ENCODE measurements around the gene HMCN1. TPM values are rescaled to one million over a fixed set of nuclear protein-coding genes. Genes with fewer than 3 reads are reported as not detected.

HMCN1 gene
- total RNA-seq, 1 experiment from 2014 or later, result 0.63 TPM

DNA sequence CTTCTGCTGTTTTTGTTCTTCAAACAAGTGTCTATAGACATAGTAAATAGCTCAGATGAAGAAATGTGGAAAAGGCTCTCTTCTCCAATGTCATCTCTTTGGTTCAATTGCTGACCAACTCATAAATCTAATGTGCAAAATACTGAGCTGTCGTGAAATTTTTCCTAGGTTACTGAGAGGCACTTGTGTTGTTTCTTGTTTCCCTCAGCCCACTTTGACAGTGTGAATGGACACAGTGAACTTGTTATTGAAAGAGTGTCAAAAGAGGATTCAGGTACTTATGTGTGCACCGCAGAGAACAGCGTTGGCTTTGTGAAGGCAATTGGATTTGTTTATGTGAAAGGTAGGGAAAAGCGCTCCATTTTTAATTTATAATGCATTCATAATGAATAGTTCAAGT lies 395.6 kb downstream of the HMCN1 start:
- Histone ChIP-seq H3K27ac (ENCODE audit: low read length) (no peak overlapping the region), H3K27me3 (ENCODE audit: low read length) (no peaks in the 10 kb centered on the region), H3K4me2 (ENCODE audit: low read depth, low read length, poor library complexity, severe bottlenecking) (no peak overlapping the region), H2AFZ (ENCODE audit: low read length) (no peak overlapping the region), H4K20me1 (ENCODE audit: insufficient read depth, low read depth, low read length) (no peaks in the 10 kb centered on the region), H3K9me3 (ENCODE audit: low read length) (no peaks in the 10 kb centered on the region), H3K79me2 (ENCODE audit: low read length) (no peaks in the 10 kb centered on the region), H3K9me2 (replicated peaks; ENCODE audit: insufficient read depth, low read length) (no peaks in the 10 kb centered on the region), H3K9ac (ENCODE audit: low read length) (no peak overlapping the region), H3K36me3 (ENCODE audit: insufficient read depth, low read length) (no peaks in the 10 kb centered on the region), H3K4me1 (ENCODE audit: low read length) (no peaks in the 10 kb centered on the region), H3K4me3 (ENCODE audit: low read length) (no peak overlapping the region)
- no peak for DNase-seq

- H3K9me2 ChIP-seq (replicated peaks; ENCODE audit: insufficient read depth, low read length), result no peaks in the 10 kb centered on the region; the same call in 1 of the 2 replicates
- H2AFZ ChIP-seq (ENCODE audit: low read length), result no peak overlapping the region
- no peaks in the 10 kb centered on the region for H3K9me3 ChIP-seq (ENCODE audit: low read length)
- no peak overlapping the region for H3K27ac ChIP-seq (ENCODE audit: low read length)
- DNase-seq, result no peak
- H4K20me1 ChIP-seq (ENCODE audit: insufficient read depth, low read depth, low read length), result no peaks in the 10 kb centered on the region
- H3K4me1 ChIP-seq (ENCODE audit: low read length), result no peaks in the 10 kb centered on the region
- H3K27me3 ChIP-seq (ENCODE audit: low read length), result no peaks in the 10 kb centered on the region
- no peak overlapping the region for H3K4me3 ChIP-seq (ENCODE audit: low read length)
- H3K4me2 ChIP-seq (ENCODE audit: low read depth, low read length, poor library complexity, severe bottlenecking), result no peak overlapping the region
- H3K79me2 ChIP-seq (ENCODE audit: low read length), result no peaks in the 10 kb centered on the region
- no peaks in the 10 kb centered on the region for H3K36me3 ChIP-seq (ENCODE audit: insufficient read depth, low read length)
- no peak overlapping the region for H3K9ac ChIP-seq (ENCODE audit: low read length)
These were observed 404.9 kb downstream of the HMCN1 start for GRCh38 chr1:186139115-186139514.

DNA sequence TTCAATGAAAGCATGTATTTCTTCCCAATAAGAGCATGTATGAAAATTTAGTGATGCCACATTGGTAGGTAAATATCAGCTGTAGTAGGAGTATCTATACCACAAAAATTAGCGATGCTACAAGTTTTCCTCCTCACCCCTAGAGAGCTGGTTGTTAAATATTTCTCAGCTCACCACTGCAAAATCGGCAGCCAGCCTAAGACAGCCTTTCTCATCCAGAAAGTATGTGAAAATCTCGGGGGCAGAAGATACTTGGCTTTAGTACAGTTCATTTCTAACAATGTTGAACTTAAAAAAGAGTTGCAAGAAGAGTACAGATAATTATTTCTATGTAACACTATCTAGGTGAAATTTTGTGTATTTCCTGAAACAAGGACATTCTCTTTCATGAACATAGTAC lies 405.5 kb downstream of the HMCN1 start:
- Histone ChIP-seq H4K20me1 (ENCODE audit: insufficient read depth, low read depth, low read length) (no peaks in the 10 kb centered on the region), H3K27me3 (ENCODE audit: low read length) (no peaks in the 10 kb centered on the region), H3K79me2 (ENCODE audit: low read length) (no peaks in the 10 kb centered on the region), H3K9ac (ENCODE audit: low read length) (no peak overlapping the region), H2AFZ (ENCODE audit: low read length) (no peak overlapping the region), H3K4me1 (ENCODE audit: low read length) (no peaks in the 10 kb centered on the region), H3K36me3 (ENCODE audit: insufficient read depth, low read length) (no peaks in the 10 kb centered on the region), H3K9me2 (replicated peaks; ENCODE audit: insufficient read depth, low read length) (no peaks in the 10 kb centered on the region; the same call in 1 of the 2 replicates), H3K9me3 (ENCODE audit: low read length) (no peaks in the 10 kb centered on the region), H3K4me2 (ENCODE audit: low read depth, low read length, poor library complexity, severe bottlenecking) (no peak overlapping the region), H3K27ac (ENCODE audit: low read length) (no peak overlapping the region), H3K4me3 (ENCODE audit: low read length) (no peak overlapping the region)
- no peak for DNase-seq

DNA sequence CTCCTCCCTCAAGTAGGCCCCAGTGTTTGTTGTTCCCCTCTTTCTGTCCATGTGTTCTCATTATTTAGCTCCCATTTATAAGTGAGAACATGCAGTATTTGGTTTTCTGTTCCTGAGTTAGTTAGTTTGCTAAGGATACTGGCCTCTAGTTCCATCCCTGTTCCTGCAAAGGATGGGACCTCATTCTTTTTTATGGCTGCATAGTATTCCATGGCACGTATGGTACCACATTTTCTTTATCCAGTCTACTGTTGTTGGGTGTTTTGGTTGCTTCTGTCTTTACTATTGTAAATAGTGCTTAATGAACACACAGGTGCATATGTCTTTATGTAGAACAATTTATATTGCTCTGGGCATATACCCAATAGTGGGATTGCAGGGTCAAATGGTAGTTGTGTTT lies 408.0 kb downstream of the HMCN1 start:
- Histone ChIP-seq H4K20me1 (ENCODE audit: insufficient read depth, low read depth, low read length) (no peaks in the 10 kb centered on the region), H3K79me2 (ENCODE audit: low read length) (no peaks in the 10 kb centered on the region)

GRCh38 chr1:186142916-186143315 lies 408.7 kb downstream of the HMCN1 start:
- H3K9ac ChIP-seq (ENCODE audit: low read length), result no peak overlapping the region
- H3K36me3 ChIP-seq (ENCODE audit: insufficient read depth, low read length), result no peaks in the 10 kb centered on the region
- no peak for DNase-seq
- H3K27me3 ChIP-seq (ENCODE audit: low read length), result no peaks in the 10 kb centered on the region
- no peak overlapping the region for H3K27ac ChIP-seq (ENCODE audit: low read length)
- H3K4me3 ChIP-seq (ENCODE audit: low read length), result no peak overlapping the region
- no peaks in the 10 kb centered on the region for H4K20me1 ChIP-seq (ENCODE audit: insufficient read depth, low read depth, low read length)
- H3K79me2 ChIP-seq (ENCODE audit: low read length), result no peaks in the 10 kb centered on the region
- H3K9me2 ChIP-seq (replicated peaks; ENCODE audit: insufficient read depth, low read length), result no peaks in the 10 kb centered on the region
- H3K4me2 ChIP-seq (ENCODE audit: low read depth, low read length, poor library complexity, severe bottlenecking), result no peak overlapping the region
- H3K4me1 ChIP-seq (ENCODE audit: low read length), result no peaks in the 10 kb centered on the region
- no peak overlapping the region for H2AFZ ChIP-seq (ENCODE audit: low read length)
- H3K9me3 ChIP-seq (ENCODE audit: low read length), result no peaks in the 10 kb centered on the region

More for the DNA sequence above, 408.0 kb downstream of the HMCN1 start:
- DNase-seq, result no peak
- Histone ChIP-seq H3K9me2 (replicated peaks; ENCODE audit: insufficient read depth, low read length) (no peaks in the 10 kb centered on the region), H3K9ac (ENCODE audit: low read length) (no peak overlapping the region), H3K36me3 (ENCODE audit: insufficient read depth, low read length) (no peaks in the 10 kb centered on the region), H2AFZ (ENCODE audit: low read length) (no peak overlapping the region), H3K4me1 (ENCODE audit: low read length) (no peaks in the 10 kb centered on the region), H3K27ac (ENCODE audit: low read length) (no peak overlapping the region), H3K27me3 (ENCODE audit: low read length) (no peaks in the 10 kb centered on the region), H3K4me2 (ENCODE audit: low read depth, low read length, poor library complexity, severe bottlenecking) (no peak overlapping the region), H3K9me3 (ENCODE audit: low read length) (no peaks in the 10 kb centered on the region), H3K4me3 (ENCODE audit: low read length) (no peak overlapping the region)

DNA sequence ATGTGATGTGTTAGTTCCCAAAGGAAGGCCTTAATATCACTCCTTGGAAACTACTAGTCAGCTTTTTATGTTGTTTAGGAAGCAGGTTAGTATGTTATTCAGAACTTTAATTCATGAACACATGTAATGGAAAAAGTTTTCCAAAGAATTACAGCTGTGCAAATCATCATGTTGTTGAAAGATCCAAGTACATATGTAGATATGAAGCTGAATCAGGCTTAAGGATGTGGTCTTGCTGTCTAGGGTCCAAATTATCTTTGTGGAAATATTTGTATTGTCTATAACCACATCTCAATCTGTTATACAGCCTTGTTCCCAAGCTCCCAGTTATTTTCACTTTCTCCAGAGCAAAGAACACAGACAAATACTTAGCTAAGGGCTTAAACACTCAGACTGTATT lies 409.3 kb downstream of the HMCN1 start:
- H3K27me3 ChIP-seq (ENCODE audit: low read length), result no peaks in the 10 kb centered on the region
- H3K79me2 ChIP-seq (ENCODE audit: low read length), result no peaks in the 10 kb centered on the region
- no peak overlapping the region for H3K27ac ChIP-seq (ENCODE audit: low read length)
- no peaks in the 10 kb centered on the region for H3K36me3 ChIP-seq (ENCODE audit: insufficient read depth, low read length)
- H3K9ac ChIP-seq (ENCODE audit: low read length), result no peak overlapping the region
- no peak overlapping the region for H3K4me2 ChIP-seq (ENCODE audit: low read depth, low read length, poor library complexity, severe bottlenecking)
- H3K9me2 ChIP-seq (replicated peaks; ENCODE audit: insufficient read depth, low read length), result no peaks in the 10 kb centered on the region
- no peaks in the 10 kb centered on the region for H4K20me1 ChIP-seq (ENCODE audit: insufficient read depth, low read depth, low read length)
- no peak for DNase-seq
- no peak overlapping the region for H3K4me3 ChIP-seq (ENCODE audit: low read length)
- no peak overlapping the region for H2AFZ ChIP-seq (ENCODE audit: low read length)
- H3K4me1 ChIP-seq (ENCODE audit: low read length), result no peaks in the 10 kb centered on the region
- H3K9me3 ChIP-seq (ENCODE audit: low read length), result no peaks in the 10 kb centered on the region

DNA sequence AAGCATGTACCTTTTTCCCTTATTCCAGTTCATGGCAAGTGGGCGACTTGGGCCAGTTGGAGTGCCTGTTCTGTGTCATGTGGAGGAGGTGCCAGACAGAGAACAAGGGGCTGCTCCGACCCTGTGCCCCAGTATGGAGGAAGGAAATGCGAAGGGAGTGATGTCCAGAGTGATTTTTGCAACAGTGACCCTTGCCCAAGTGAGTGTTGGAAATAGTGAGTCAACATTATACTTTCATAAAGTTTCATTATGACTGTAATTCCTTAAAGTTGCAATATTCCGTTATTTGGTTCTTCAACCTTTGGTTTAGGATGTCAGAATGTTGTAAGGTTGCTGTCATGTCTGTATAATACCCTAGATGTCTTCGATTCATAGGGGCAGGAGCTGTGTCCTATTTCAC lies 410.3 kb downstream of the HMCN1 start:
- Histone ChIP-seq H4K20me1 (ENCODE audit: insufficient read depth, low read depth, low read length) (no peaks in the 10 kb centered on the region), H3K36me3 (ENCODE audit: insufficient read depth, low read length) (no peaks in the 10 kb centered on the region), H3K9me2 (replicated peaks; ENCODE audit: insufficient read depth, low read length) (no peaks in the 10 kb centered on the region), H3K4me1 (ENCODE audit: low read length) (no peaks in the 10 kb centered on the region), H3K27ac (ENCODE audit: low read length) (no peak overlapping the region), H2AFZ (ENCODE audit: low read length) (no peak overlapping the region), H3K79me2 (ENCODE audit: low read length) (no peaks in the 10 kb centered on the region), H3K4me2 (ENCODE audit: low read depth, low read length, poor library complexity, severe bottlenecking) (no peak overlapping the region), H3K9me3 (ENCODE audit: low read length) (no peaks in the 10 kb centered on the region), H3K4me3 (ENCODE audit: low read length) (no peak overlapping the region), H3K27me3 (ENCODE audit: low read length) (no peaks in the 10 kb centered on the region), H3K9ac (ENCODE audit: low read length) (no peak overlapping the region)
- DNase-seq, result no peak

- no peaks in the 10 kb centered on the region for H3K9me2 ChIP-seq (replicated peaks; ENCODE audit: insufficient read depth, low read length)
- no peak overlapping the region for H3K4me2 ChIP-seq (ENCODE audit: low read depth, low read length, poor library complexity, severe bottlenecking)
- H2AFZ ChIP-seq (ENCODE audit: low read length), result no peak overlapping the region
- no peak overlapping the region for H3K4me3 ChIP-seq (ENCODE audit: low read length)
- no peaks in the 10 kb centered on the region for H3K36me3 ChIP-seq (ENCODE audit: insufficient read depth, low read length)
- no peaks in the 10 kb centered on the region for H3K9me3 ChIP-seq (ENCODE audit: low read length)
- no peaks in the 10 kb centered on the region for H3K27me3 ChIP-seq (ENCODE audit: low read length)
- H3K4me1 ChIP-seq (ENCODE audit: low read length), result no peaks in the 10 kb centered on the region
- DNase-seq, result no peak
- no peak overlapping the region for H3K27ac ChIP-seq (ENCODE audit: low read length)
- H3K79me2 ChIP-seq (ENCODE audit: low read length), result no peaks in the 10 kb centered on the region
- H3K9ac ChIP-seq (ENCODE audit: low read length), result no peak overlapping the region
- no peaks in the 10 kb centered on the region for H4K20me1 ChIP-seq (ENCODE audit: insufficient read depth, low read depth, low read length)
These were observed 412.8 kb downstream of the HMCN1 start for GRCh38 chr1:186146974-186147373.

GRCh38 chr1:186149591-186149990 lies 415.4 kb downstream of the HMCN1 start:
- H3K9ac ChIP-seq (ENCODE audit: low read length), result no peak overlapping the region
- H3K4me1 ChIP-seq (ENCODE audit: low read length), result no peaks in the 10 kb centered on the region
- no peaks in the 10 kb centered on the region for H3K27me3 ChIP-seq (ENCODE audit: low read length)

More at GRCh38 chr1:186149591-186149990, 415.4 kb downstream of the HMCN1 start:
- Histone ChIP-seq H3K4me3 (ENCODE audit: low read length) (no peak overlapping the region), H3K9me3 (ENCODE audit: low read length) (no peaks in the 10 kb centered on the region), H3K4me2 (ENCODE audit: low read depth, low read length, poor library complexity, severe bottlenecking) (no peak overlapping the region), H3K27ac (ENCODE audit: low read length) (no peak overlapping the region), H3K79me2 (ENCODE audit: low read length) (no peaks in the 10 kb centered on the region), H3K9me2 (replicated peaks; ENCODE audit: insufficient read depth, low read length) (no peaks in the 10 kb centered on the region), H3K36me3 (ENCODE audit: insufficient read depth, low read length) (no peaks in the 10 kb centered on the region), H2AFZ (ENCODE audit: low read length) (no peak overlapping the region), H4K20me1 (ENCODE audit: insufficient read depth, low read depth, low read length) (no peaks in the 10 kb centered on the region)
- DNase-seq, result no peak

Measured in Karpas-422 (cell line).